HCT116 (cell line): ENCODE data around the gene BLOC1S5.

Experiments used
- CTCF ChIP-seq, 3 experiments: fragments of 200-600 bp in 1 of 3; sonication (generic) in 1 of 3; IDR thresholded peaks in 2 of 3; conservative IDR thresholded peaks in 1 of 3; 2 replicates each; pipeline ENCODE4 v1.5.1; 2012 to 2017; ENCODE audit warnings: low read depth in 2 of 3, low read length in 2 of 3, antibody characterized with exemption in 1 of 3, borderline replicate concordance in 1 of 3, control low read depth in 1 of 3, mild to moderate bottlenecking in 1 of 3, mixed read lengths in 1 of 3, mixed run types in 1 of 3, moderate library complexity in 1 of 3; ENCODE audit not compliant: insufficient read depth in 1 of 3
- EZH2phosphoT487 ChIP-seq: fragments of 200-600 bp; IDR thresholded peaks from 2 replicates; pipeline ENCODE4 v1.6.1; 2018; ENCODE audit warnings: antibody characterized with exemption, borderline replicate concordance
- JUND ChIP-seq: IDR thresholded peaks from 2 replicates; pipeline ENCODE4 v1.6.1; 2012
- MAX ChIP-seq: IDR thresholded peaks from 2 replicates; pipeline ENCODE4 v1.6.1; 2012
- POLR2A ChIP-seq: IDR thresholded peaks from 2 replicates; pipeline ENCODE4 v1.7.0; 2011; ENCODE audit warnings: borderline replicate concordance; ENCODE audit not compliant: insufficient read depth, insufficient read length; ENCODE audit errors: extremely low read depth
- RAD21 ChIP-seq: IDR thresholded peaks from 2 replicates; pipeline ENCODE4 v1.6.1; 2012; ENCODE audit warnings: low read depth, mild to moderate bottlenecking
- YY1 ChIP-seq: IDR thresholded peaks from 2 replicates; pipeline ENCODE4 v1.6.1; 2011; ENCODE audit warnings: low read length, low read depth, moderate library complexity, mild to moderate bottlenecking; ENCODE audit not compliant: insufficient replicate concordance; ENCODE audit errors: extremely low read depth
- ZBTB33 ChIP-seq: IDR thresholded peaks from 2 replicates; pipeline ENCODE4 v1.6.1; 2011; ENCODE audit warnings: mild to moderate bottlenecking, low read length, moderate library complexity; ENCODE audit not compliant: insufficient replicate concordance; ENCODE audit errors: extremely low read depth
- ZNF274 ChIP-seq: fragments of 200-500 bp; sonication (Bioruptor generic); IDR thresholded peaks from 2 replicates; pipeline ENCODE4 v1.6.1; 2014; ENCODE audit warnings: mild to moderate bottlenecking, low read depth, low read length, inconsistent platforms

GRCh38 chr6:8017705-8018104 is 46.5 kb downstream of the BLOC1S5 start:
- TF ChIP-seq CTCF (IDR thresholded peaks at IDR 0.05 in 2 of 3, conservative IDR thresholded peaks at IDR 0.05 in 1 of 3; ENCODE audit: borderline replicate concordance in 1 of 3, insufficient read depth in 1 of 3, low read depth in 2 of 3, low read length in 2 of 3): no peak
- no peak for TF ChIP-seq RAD21
- no peak for TF ChIP-seq JUND
- TF ChIP-seq ZBTB33: no peak
- no peak for TF ChIP-seq ZNF274
- TF ChIP-seq EZH2phosphoT487: no peak
- TF ChIP-seq POLR2A: no peak
- no peak for TF ChIP-seq YY1
- TF ChIP-seq MAX: no peak
